Measurements from ENCODE around the gene OR2F1.
"Not testable (repeated sequence)": the region's sequence is repeated elsewhere in the genome, so short reads cannot be mapped to it uniquely, and the experiment has no call there.

The OR2F1 gene

GRCh38 chr7:144010821-144011220 is 56.2 kb downstream of the OR2F1 start:
- DNase-seq, result not testable (repeated sequence)

DNA sequence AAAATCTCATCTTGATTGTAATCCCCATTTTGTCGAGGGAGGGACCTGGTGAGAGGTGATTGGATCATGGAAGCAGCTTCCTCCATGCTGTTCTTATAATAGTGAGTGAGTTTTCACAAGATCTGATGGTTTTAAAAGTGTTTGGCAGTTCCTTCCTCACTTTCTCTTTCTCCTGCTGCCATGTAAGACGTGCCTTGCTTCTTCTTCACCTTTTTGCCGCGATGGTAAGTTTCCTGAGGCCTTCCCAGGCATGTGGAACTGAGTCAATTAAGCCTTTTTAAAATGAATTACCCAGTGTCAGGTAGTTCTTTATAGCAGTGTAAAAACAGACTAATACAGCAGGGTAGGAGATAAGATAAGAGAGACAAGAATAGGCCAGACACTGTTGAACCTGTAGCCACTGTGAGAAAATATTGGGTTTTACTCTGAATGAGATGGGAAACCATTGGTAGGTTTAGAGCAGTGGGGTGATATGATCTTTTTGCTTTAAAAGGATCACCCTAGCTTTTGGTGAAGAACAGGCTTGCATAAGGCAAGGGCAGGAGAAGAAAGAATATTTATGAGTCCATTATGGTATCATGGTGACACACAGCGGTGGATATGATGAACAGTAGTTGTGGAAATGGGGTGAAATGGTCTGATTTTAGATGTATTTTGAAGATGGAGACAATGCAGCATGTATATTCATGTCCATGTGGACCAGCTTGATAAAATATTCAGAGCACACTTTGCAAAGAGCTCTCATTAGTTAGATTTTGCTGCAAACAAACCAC is 57.0 kb downstream of the OR2F1 start:
- no peak for DNase-seq
